Measurements from ENCODE around the gene CYP4X1.
"Not testable (repeated sequence)": the region's sequence is repeated elsewhere in the genome, so short reads cannot be mapped to it uniquely, and the experiment has no call there.

CYP4X1 gene, protein sequence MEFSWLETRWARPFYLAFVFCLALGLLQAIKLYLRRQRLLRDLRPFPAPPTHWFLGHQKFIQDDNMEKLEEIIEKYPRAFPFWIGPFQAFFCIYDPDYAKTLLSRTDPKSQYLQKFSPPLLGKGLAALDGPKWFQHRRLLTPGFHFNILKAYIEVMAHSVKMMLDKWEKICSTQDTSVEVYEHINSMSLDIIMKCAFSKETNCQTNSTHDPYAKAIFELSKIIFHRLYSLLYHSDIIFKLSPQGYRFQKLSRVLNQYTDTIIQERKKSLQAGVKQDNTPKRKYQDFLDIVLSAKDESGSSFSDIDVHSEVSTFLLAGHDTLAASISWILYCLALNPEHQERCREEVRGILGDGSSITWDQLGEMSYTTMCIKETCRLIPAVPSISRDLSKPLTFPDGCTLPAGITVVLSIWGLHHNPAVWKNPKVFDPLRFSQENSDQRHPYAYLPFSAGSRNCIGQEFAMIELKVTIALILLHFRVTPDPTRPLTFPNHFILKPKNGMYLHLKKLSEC

DNA sequence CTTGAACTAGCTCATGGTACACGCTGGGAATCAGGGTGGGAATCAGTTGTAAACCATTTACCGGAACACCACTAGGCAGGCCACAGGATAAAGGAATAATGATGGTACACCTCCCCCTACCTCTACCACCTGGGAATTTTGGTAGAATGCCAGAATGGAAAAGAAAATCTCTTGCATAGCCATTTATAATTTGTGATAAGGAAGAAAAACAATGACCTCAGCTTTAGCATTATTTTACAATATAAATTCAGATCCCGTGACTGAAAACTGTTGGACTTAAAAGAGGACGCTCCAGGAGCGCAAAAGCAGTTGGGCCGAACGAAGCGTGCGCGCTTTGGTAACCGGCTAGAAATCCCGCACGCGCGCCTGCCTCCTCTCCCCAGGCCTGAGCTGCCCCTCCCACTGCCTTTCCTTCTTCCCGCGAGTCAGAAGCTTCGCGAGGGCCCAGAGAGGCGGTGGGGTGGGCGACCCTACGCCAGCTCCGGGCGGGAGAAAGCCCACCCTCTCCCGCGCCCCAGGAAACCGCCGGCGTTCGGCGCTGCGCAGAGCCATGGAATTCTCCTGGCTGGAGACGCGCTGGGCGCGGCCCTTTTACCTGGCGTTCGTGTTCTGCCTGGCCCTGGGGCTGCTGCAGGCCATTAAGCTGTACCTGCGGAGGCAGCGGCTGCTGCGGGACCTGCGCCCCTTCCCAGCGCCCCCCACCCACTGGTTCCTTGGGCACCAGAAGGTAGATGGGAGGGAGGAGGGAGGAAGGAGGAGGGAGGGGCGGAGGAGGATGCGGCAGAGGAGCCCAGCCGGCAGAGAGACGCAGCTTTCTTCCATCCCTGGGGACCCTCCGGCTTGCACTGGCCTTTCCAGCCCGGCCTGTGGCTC is at the start of gene CYP4X1:
Gene CYP4X1, plus strand, starts transcription at position 402 of the 873 bp plus-strand sequence. Its CDS starts 149 bp downstream, at position 551.
- TF ChIP-seq, protein P1, sequence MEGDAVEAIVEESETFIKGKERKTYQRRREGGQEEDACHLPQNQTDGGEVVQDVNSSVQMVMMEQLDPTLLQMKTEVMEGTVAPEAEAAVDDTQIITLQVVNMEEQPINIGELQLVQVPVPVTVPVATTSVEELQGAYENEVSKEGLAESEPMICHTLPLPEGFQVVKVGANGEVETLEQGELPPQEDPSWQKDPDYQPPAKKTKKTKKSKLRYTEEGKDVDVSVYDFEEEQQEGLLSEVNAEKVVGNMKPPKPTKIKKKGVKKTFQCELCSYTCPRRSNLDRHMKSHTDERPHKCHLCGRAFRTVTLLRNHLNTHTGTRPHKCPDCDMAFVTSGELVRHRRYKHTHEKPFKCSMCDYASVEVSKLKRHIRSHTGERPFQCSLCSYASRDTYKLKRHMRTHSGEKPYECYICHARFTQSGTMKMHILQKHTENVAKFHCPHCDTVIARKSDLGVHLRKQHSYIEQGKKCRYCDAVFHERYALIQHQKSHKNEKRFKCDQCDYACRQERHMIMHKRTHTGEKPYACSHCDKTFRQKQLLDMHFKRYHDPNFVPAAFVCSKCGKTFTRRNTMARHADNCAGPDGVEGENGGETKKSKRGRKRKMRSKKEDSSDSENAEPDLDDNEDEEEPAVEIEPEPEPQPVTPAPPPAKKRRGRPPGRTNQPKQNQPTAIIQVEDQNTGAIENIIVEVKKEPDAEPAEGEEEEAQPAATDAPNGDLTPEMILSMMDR (conservative IDR thresholded peaks at IDR 0.05; ENCODE audit: control insufficient read depth, insufficient read depth, low read depth, low read length), result no peak
- no peak for DNase-seq (ENCODE audit: low read depth)
- H3K4me3 ChIP-seq (ENCODE audit: control insufficient read depth, low read depth, low read length), result no peak within 1 kb of the TSS

DNA sequence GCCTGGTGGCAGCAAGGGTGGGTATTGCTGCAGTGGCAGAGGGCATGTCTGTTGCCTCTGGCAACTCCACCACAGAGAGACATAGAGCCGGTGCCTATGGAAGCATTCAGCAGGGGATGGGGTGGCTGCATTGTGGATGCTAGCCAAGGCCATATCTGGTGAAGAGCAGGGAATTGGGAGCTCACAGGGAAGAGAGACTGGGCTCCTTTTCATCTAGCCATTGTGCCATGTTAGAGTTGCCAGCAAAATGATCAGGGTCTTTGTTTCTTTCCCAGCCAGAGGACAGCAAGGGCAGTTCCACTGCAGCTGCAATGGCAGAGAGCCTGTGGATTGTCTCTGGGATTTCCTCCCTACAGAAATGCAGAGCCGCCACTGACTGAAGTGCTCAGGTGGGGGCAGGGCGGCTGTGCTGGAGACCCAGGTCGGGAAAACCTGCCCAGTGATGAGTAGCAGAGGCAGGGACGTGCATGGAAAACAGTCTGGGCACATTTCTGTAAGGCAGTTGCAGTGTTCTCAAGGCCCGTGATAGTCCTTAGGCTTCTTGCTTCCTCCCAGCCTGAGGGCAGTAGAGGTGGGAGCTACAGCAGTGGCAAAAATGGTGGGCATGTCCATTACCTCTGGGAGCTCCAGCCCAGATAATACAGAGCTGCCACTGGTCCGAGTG is 40.2 kb upstream of the CYP4X1 start:
- DNase-seq (ENCODE audit: low read depth), result no peak
- no peak overlapping the region for H3K4me3 ChIP-seq (ENCODE audit: control insufficient read depth, low read depth, low read length)
- TF ChIP-seq, protein P1 (conservative IDR thresholded peaks at IDR 0.05; ENCODE audit: control insufficient read depth, insufficient read depth, low read depth, low read length), result no peak

DNA sequence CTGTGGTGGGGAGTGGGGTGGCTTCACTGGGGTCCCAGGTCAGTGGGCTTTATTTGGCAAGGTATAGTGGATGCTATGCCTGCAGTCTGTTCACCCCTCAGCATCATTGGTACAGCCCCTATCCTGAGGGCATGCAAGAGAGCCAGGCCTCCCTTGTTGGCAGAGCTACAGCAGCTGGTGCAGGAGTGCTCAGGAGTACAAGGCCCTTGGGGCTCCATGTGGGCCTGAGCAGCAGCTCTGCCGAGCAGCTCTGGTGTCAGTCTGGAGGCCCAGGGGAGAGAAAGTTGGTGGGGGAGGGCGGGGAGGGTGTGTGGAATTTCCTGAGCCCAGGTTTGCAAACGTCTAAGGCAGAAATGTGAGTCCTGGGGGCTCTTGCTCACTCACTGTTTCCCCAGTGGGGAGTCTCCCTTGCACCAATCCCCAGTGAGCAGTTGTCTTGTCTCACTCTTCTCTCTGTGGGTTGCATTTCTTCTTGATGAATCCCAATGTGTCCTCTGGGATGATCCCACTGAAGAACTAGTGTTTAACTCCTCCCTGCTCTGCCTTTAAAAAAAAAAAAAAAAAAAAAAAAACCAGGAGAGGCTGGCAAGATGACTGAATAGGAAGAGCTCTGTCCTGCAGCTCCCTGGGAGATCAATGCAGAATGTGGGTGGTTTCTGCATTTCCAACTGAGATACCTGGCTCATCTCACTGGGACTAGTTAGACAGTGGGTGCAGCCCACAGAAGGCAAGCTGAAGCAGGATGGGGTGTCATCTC is 39.5 kb upstream of the CYP4X1 start:
- TF ChIP-seq, protein P1 (conservative IDR thresholded peaks at IDR 0.05; ENCODE audit: control insufficient read depth, insufficient read depth, low read depth, low read length), result no peak
- DNase-seq (ENCODE audit: low read depth), result no peak
- no peak overlapping the region for H3K4me3 ChIP-seq (ENCODE audit: control insufficient read depth, low read depth, low read length)

DNA sequence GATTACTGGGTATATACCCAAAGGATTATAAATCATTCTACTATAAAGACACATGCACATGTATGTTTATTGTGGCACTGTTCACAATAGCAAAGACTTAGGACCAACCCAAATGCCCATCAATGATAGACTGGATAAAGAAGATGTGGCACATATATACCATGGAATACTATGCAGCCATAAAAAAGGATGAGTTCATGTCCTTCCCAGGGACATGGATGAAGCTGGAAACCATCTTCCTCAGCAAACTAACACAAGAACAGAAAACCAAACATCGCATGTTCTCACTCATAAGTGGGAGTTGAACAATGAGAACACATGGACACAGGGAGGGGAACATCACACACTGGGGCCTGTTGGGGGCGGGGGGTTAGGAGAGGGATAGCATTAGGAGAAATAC is 32.9 kb upstream of the CYP4X1 start:
- not testable (repeated sequence) for H3K4me3 ChIP-seq (ENCODE audit: control insufficient read depth, low read depth, low read length); DNase-seq (ENCODE audit: low read depth)

DNA sequence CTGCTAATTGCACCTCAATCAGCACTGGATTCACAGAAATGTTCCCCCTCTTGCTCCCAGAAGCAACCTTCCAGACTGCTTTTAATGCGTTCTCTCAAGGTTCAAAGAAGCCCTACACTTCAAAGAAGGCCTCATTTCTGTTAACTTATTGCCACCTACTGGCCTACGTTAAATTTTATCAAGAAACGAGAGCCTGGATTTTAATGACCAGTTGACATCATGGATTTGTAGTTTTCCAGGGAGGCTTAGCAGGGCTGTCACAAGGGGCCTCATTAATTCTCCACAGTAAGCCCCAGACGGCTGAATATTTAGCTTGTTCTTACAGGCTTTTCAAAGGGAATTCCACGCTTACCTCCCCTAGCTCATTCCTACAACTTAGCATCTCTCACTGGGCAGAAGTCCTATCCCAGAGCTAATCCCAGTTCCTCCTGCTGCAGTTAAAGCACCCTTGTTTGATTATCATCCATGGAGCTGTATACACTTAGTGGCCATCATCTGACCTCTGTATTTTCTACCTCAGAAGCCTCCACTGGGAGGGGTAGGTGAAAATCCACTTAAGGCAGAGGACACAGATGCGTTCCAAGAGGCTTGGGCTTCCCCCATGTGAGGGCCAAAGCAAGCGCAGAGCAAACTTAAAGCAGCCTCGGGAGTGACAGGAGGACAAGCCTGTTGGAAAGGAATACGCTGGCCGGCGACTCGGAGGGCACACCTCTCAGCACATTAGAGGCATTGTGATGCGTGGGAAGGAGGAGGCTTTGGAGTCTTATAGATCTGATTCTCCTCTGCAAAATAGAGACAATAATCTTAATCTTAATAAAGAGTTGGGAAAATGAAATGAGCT is 32.2 kb upstream of the CYP4X1 start:
- peak; percentile 0 for DNase-seq (ENCODE audit: low read depth)
- H3K4me3 ChIP-seq (ENCODE audit: control insufficient read depth, low read depth, low read length), result no peak overlapping the region
- TF ChIP-seq, protein P1 (conservative IDR thresholded peaks at IDR 0.05; ENCODE audit: control insufficient read depth, insufficient read depth, low read depth, low read length), result no peak

DNA sequence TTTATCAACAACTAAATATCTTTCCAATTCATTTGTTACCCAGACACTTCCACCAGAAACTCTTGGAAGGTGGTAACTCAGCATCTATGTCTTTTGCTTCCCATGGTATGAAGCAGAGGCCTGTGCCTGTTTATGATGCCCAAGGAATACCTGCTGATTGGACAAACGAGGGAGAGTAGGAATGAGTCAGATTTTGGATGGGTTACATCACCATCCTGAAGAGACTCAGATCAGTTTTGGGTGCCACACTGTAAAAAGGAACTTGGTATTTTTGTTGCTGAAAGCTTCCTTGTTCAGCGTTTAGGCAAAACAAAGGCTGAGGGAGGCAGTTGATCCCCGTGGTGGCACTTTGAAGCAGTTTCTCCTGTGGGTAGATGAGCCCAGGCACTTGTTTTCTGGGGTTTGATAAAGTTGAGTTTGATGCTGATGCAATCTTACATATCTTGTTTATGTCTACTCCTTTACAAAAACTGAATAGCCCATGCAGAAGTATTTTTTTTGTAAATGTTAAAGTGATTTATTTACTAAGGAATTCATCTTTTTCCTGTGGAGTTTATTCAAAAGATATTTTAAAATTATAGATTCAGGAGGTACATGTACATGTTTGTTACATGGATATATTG is 26.7 kb upstream of the CYP4X1 start:
- H3K4me3 ChIP-seq (ENCODE audit: control insufficient read depth, low read depth, low read length), result no peak overlapping the region
- TF ChIP-seq, protein P1 (conservative IDR thresholded peaks at IDR 0.05; ENCODE audit: control insufficient read depth, insufficient read depth, low read depth, low read length), result no peak
- peak; percentile 1 for DNase-seq (ENCODE audit: low read depth)
